H9 (cell line): ENCODE data around the gene PFDN5. TPM values are rescaled to one million over a fixed set of nuclear protein-coding genes. Genes with fewer than 3 reads are reported as not detected.

Experiments
- DNase-seq: peaks from one replicate; pipeline ENCODE4 v3.0.0-alpha.2; 2017
- H2AFZ ChIP-seq: one replicate; pipeline ENCODE4 v1.6.1; 2013; ENCODE audit warnings: mild to moderate bottlenecking, low read length, control low read depth, moderate library complexity
- H2AK5ac ChIP-seq: 2 replicates; pipeline ENCODE4 v1.6.1; 2013; ENCODE audit warnings: low read length, control low read depth, mixed read lengths; ENCODE audit not compliant: insufficient read length
- H2BK120ac ChIP-seq: one replicate; pipeline ENCODE4 v1.6.1; 2013; ENCODE audit warnings: low read depth, mild to moderate bottlenecking, low read length, control low read depth, inconsistent platforms; ENCODE audit not compliant: poor library complexity, severe bottlenecking
- H2BK12ac ChIP-seq: 2 replicates; pipeline ENCODE4 v1.6.1; 2013; ENCODE audit warnings: low read length, control low read depth, mixed read lengths, low read depth; ENCODE audit not compliant: insufficient read length
- H2BK15ac ChIP-seq: 2 replicates; pipeline ENCODE4 v1.6.1; 2013; ENCODE audit warnings: low read depth, low read length, control low read depth
- H2BK20ac ChIP-seq: one replicate; pipeline ENCODE4 v1.6.1; 2013; ENCODE audit warnings: low read depth, mild to moderate bottlenecking, low read length, control low read depth, inconsistent platforms; ENCODE audit not compliant: poor library complexity, severe bottlenecking
- H2BK5ac ChIP-seq: 2 replicates; pipeline ENCODE4 v1.6.1; 2013; ENCODE audit warnings: low read length, control low read depth, mixed read lengths; ENCODE audit not compliant: insufficient read length
- H3K14ac ChIP-seq: 2 replicates; pipeline ENCODE4 v1.6.1; 2013; ENCODE audit warnings: low read length, control low read depth; ENCODE audit not compliant: insufficient read depth
- H3K18ac ChIP-seq: 2 replicates; pipeline ENCODE4 v1.6.1; 2013; ENCODE audit warnings: low read depth, mild to moderate bottlenecking, mixed read lengths, low read length, control low read depth; ENCODE audit not compliant: insufficient read length
- H3K23ac ChIP-seq: 2 replicates; pipeline ENCODE4 v1.6.1; 2013; ENCODE audit warnings: low read length, control low read depth, mixed read lengths, low read depth; ENCODE audit not compliant: insufficient read length
- H3K23me2 ChIP-seq: 2 replicates; pipeline ENCODE4 v1.6.1; 2013; ENCODE audit warnings: low read depth, mild to moderate bottlenecking, mixed read lengths, low read length, control low read depth; ENCODE audit not compliant: insufficient read length, poor library complexity, severe bottlenecking
- H3K27ac ChIP-seq: 2 replicates; pipeline ENCODE4 v1.5.1; 2013; ENCODE audit warnings: low read length, control low read depth, mixed read lengths, low read depth; ENCODE audit not compliant: insufficient read length
- H3K27me3 ChIP-seq: 2 replicates; pipeline ENCODE4 v1.6.1; 2013; ENCODE audit warnings: low read length, control low read depth, inconsistent platforms; ENCODE audit not compliant: insufficient read depth
- H3K4ac ChIP-seq: 2 replicates; pipeline ENCODE4 v1.6.1; 2013; ENCODE audit warnings: low read depth, mild to moderate bottlenecking, control low read depth, inconsistent platforms, low read length, moderate library complexity
- H3K4me1 ChIP-seq: 2 replicates; pipeline ENCODE4 v1.6.1; 2013; ENCODE audit warnings: low read length, control low read depth, inconsistent platforms; ENCODE audit not compliant: insufficient read depth
- H3K4me2 ChIP-seq: 2 replicates; pipeline ENCODE4 v1.6.1; 2013; ENCODE audit warnings: low read length, control low read depth, mixed read lengths; ENCODE audit not compliant: insufficient read length, insufficient read depth
- H3K56ac ChIP-seq: 2 replicates; pipeline ENCODE4 v1.6.1; 2013; ENCODE audit warnings: low read depth, mild to moderate bottlenecking, mixed read lengths, low read length, control low read depth; ENCODE audit not compliant: insufficient read length
- H3K79me1 ChIP-seq: 2 replicates; pipeline ENCODE4 v1.6.1; 2013; ENCODE audit warnings: low read depth, mild to moderate bottlenecking, moderate library complexity, low read length, control low read depth, inconsistent platforms; ENCODE audit not compliant: insufficient read depth, poor library complexity, severe bottlenecking
- H3K79me2 ChIP-seq: 2 replicates; pipeline ENCODE4 v1.6.1; 2013; ENCODE audit warnings: low read length, control low read depth, inconsistent platforms; ENCODE audit not compliant: insufficient read depth
- H3K9ac ChIP-seq: 2 replicates; pipeline ENCODE4 v1.6.1; 2013; ENCODE audit warnings: low read length, control low read depth, mixed read lengths; ENCODE audit not compliant: insufficient read length; ENCODE audit errors: extremely low read depth
- H3K9me3 ChIP-seq: one replicate; pipeline ENCODE4 v1.6.1; 2013; ENCODE audit warnings: low read depth, low read length, inconsistent platforms; ENCODE audit not compliant: control insufficient read depth
- H3T11ph ChIP-seq: one replicate; pipeline ENCODE4 v1.6.1; 2013; ENCODE audit warnings: mild to moderate bottlenecking, low read length, control low read depth, inconsistent platforms
- H4K20me1 ChIP-seq: one replicate; pipeline ENCODE4 v1.6.1; 2013; ENCODE audit not compliant: control insufficient read depth, insufficient read length, insufficient read depth
- H4K5ac ChIP-seq: 2 replicates; pipeline ENCODE4 v1.6.1; 2013; ENCODE audit warnings: low read depth, mild to moderate bottlenecking, mixed read lengths, low read length, control low read depth; ENCODE audit not compliant: insufficient read length
- H4K8ac ChIP-seq: replicated peaks from 2 replicates; pipeline ENCODE4 v1.6.1; 2013; ENCODE audit warnings: low read length, control low read depth, mixed read lengths, low read depth; ENCODE audit not compliant: insufficient read length
- H4K91ac ChIP-seq: 2 replicates; pipeline ENCODE4 v1.6.1; 2013; ENCODE audit warnings: low read depth, mild to moderate bottlenecking, moderate library complexity, mixed read lengths, low read length, control low read depth; ENCODE audit not compliant: insufficient read length
- H3K27ac Mint-ChIP-seq, 3 experiments: 2 replicates in 2 of 3; 3 replicates in 1 of 3; pipeline ENCODE4 v1.8.0; 2020 to 2021; ENCODE audit warnings: mixed read lengths in 3 of 3, mild to moderate bottlenecking in 1 of 3, moderate library complexity in 1 of 3
- H3K27me3 Mint-ChIP-seq: 2 replicates; pipeline ENCODE4 v1.8.0; 2021; ENCODE audit warnings: low read depth, mild to moderate bottlenecking, moderate library complexity, mixed read lengths
- H3K36me3 Mint-ChIP-seq, 3 experiments: 2 replicates in 2 of 3; 3 replicates in 1 of 3; pipeline ENCODE4 v1.8.0; 2020 to 2021; ENCODE audit warnings: low read depth in 3 of 3, mixed read lengths in 3 of 3; ENCODE audit not compliant: insufficient read depth in 1 of 3
- H3K4me1 Mint-ChIP-seq, 2 experiments: 2 replicates each; pipeline ENCODE4 v1.8.0; 2020; ENCODE audit warnings: mixed read lengths in 2 of 2
- H3K4me3 Mint-ChIP-seq, 2 experiments: 2 replicates in 1 of 2; 3 replicates in 1 of 2; pipeline ENCODE4 v1.8.0; 2020 to 2021; ENCODE audit warnings: mild to moderate bottlenecking in 2 of 2, mixed read lengths in 2 of 2, moderate library complexity in 1 of 2
- H3K9me3 Mint-ChIP-seq, 2 experiments: 2 replicates in 1 of 2; 3 replicates in 1 of 2; pipeline ENCODE4 v1.8.0; 2020; ENCODE audit warnings: mild to moderate bottlenecking in 2 of 2, mixed read lengths in 2 of 2, moderate library complexity in 1 of 2
- WGBS: extraction: QIAGEN DNeasy Blood & Tissue Kit; methylation state at CpG from one replicate; pipeline ENCODE4 v1.1.7; 2013; ENCODE audit warnings: missing lambda C conversion rate, low lambda C conversion rate, mixed read lengths; ENCODE audit not compliant: insufficient read length; ENCODE audit errors: extremely low coverage; 5-methylcytosine and 5-hydroxymethylcytosine counted together
- total RNA-seq: library from RNA; stranded (reverse); gene quantifications from 2 replicates; pipeline ENCODE4 v1.2.1, GENCODE V29; 2021
- TF ChIP-seq, protein P1 (sequence below): fragments of 200-600 bp; sonication (generic); conservative IDR thresholded peaks from 3 replicates; pipeline ENCODE4 v1.8.0; 2021; ENCODE audit warnings: antibody characterized with exemption, mild to moderate bottlenecking

Gene PFDN5
- total RNA-seq, 1 experiment from 2014 or later: 285 TPM

DNA sequence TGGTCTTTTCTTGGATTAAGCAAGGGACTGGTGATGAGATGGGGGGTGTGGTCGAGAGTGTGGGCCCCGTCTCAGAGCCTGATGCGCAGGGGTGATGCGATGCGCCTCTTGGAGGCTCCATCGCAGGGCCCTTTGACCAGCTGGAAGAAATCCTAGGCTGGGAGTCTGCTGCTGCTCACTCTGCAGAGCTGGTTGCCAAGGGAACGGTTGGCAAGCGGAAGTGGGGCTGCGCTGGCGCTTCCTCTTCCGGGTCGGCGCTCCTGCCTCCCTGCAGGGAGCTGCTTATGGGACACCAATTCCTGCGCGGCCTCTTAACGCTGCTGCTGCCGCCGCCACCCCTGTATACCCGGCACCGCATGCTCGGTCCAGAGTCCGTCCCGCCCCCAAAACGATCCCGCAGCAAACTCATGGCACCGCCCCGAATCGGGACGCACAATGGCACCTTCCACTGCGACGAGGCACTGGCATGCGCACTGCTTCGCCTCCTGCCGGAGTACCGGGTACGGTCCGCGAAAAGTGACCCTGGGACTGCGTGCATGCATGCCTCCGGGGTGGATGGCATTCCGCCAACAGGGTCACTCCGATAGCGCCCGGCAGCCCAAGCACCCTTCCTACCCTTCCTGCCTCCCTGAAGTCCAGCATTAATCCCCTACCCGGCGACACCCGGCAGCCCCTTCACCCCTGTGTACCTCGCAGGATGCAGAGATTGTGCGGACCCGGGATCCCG, 4.3 kb downstream of the PFDN5 start, which contains the start of gene MYG1:
MYG1 (plus strand) TSS at position 242 of the 727 bp plus-strand sequence; CDS start at position 285, 43 bp downstream.
- H3K36me3 Mint-ChIP-seq: peaks cover 17 to 65% (median 50%) of the 10 kb centered on the region in 3 experiments; a peak in 6 of 7 replicates
- no peaks in the 10 kb centered on the region for H4K20me1 ChIP-seq

More for the DNA sequence above, 4.3 kb downstream of the PFDN5 start, which contains the start of gene MYG1:
- Mint-ChIP-seq H3K4me3 (peak within 1 kb of the TSS; percentile 92 to 99), H3K9me3 (no peaks in the 10 kb centered on the region; a peak in 1 of 5 replicates), H3K27ac (peak within 1 kb of the TSS; percentile 89 to 94 (median 93); a peak in 6 of 7 replicates), H3K27me3 (peaks cover 1% of the 10 kb centered on the region; the same call in 1 of the 2 replicates), H3K4me1 (peaks cover 17 to 25% of the 10 kb centered on the region in 2 experiments)
- H2BK12ac ChIP-seq: no peak within 1 kb of the TSS
- no peaks in the 10 kb centered on the region for H3K9me3 ChIP-seq
- H4K5ac ChIP-seq: no peak within 1 kb of the TSS
- H3K79me2 ChIP-seq: peaks cover 5% of the 10 kb centered on the region; the same call in 1 of the 2 replicates
- no peaks in the 10 kb centered on the region for H3K27me3 ChIP-seq
- H3K79me1 ChIP-seq: peaks cover 3% of the 10 kb centered on the region
- H3K27ac ChIP-seq: no peak within 1 kb of the TSS
- TF ChIP-seq, protein P1, sequence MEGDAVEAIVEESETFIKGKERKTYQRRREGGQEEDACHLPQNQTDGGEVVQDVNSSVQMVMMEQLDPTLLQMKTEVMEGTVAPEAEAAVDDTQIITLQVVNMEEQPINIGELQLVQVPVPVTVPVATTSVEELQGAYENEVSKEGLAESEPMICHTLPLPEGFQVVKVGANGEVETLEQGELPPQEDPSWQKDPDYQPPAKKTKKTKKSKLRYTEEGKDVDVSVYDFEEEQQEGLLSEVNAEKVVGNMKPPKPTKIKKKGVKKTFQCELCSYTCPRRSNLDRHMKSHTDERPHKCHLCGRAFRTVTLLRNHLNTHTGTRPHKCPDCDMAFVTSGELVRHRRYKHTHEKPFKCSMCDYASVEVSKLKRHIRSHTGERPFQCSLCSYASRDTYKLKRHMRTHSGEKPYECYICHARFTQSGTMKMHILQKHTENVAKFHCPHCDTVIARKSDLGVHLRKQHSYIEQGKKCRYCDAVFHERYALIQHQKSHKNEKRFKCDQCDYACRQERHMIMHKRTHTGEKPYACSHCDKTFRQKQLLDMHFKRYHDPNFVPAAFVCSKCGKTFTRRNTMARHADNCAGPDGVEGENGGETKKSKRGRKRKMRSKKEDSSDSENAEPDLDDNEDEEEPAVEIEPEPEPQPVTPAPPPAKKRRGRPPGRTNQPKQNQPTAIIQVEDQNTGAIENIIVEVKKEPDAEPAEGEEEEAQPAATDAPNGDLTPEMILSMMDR: peak; percentile 35; the same call in 2 of the 3 replicates
- H3K23ac ChIP-seq: no peak within 1 kb of the TSS
- no peaks in the 10 kb centered on the region for H3K4me1 ChIP-seq
- no peak within 1 kb of the TSS for H2AK5ac ChIP-seq
- H2BK5ac ChIP-seq: no peak within 1 kb of the TSS
- peaks cover 12% of the 10 kb centered on the region for H3K23me2 ChIP-seq
- no peak within 1 kb of the TSS for H2AFZ ChIP-seq
- no peak within 1 kb of the TSS for H2BK120ac ChIP-seq
- H3K14ac ChIP-seq: 0 out of 2 replicates have a peak within 1 kb of the TSS, but pooled peaks have one; percentile 58
- H4K91ac ChIP-seq: no peak within 1 kb of the TSS
- H3K18ac ChIP-seq: peak within 1 kb of the TSS; percentile 64
- H3K4ac ChIP-seq: no peak within 1 kb of the TSS
- H4K8ac ChIP-seq: no peak within 1 kb of the TSS
- DNase-seq: peak; percentile 98
- no peak within 1 kb of the TSS for H3T11ph ChIP-seq
- H3K4me2 ChIP-seq: peak within 1 kb of the TSS; percentile 83
- no peak within 1 kb of the TSS for H3K56ac ChIP-seq
- H2BK20ac ChIP-seq: no peak within 1 kb of the TSS
- H3K9ac ChIP-seq: peak within 1 kb of the TSS; percentile 73
- no peak within 1 kb of the TSS for H2BK15ac ChIP-seq
- WGBS: no CpG with 5 or more reads among the region's 51 CpGs
